K562 (cell line): ENCODE measurements around the gene ZW10. TPM values are rescaled to one million over a fixed set of nuclear protein-coding genes. Genes with fewer than 3 reads are reported as not detected.
A peak's percentile ranks its signal among the peaks of the same experiment; 100 is the strongest.

Source experiments
- CBX8 ChIP-seq: fragments of 200-600 bp; sonication (generic); IDR thresholded peaks from 2 replicates; pipeline ENCODE4 v1.6.1; 2012; ENCODE audit warnings: borderline replicate concordance, mixed run types, low read depth, mild to moderate bottlenecking, moderate library complexity, mixed read lengths, low read length, control low read depth, inconsistent platforms; ENCODE audit not compliant: poor library complexity, severe bottlenecking; ENCODE audit errors: extremely low read depth
- CHCHD3 ChIP-seq: fragments of 250-450 bp; sonication (Bioruptor Pico); IDR thresholded peaks from 2 replicates; pipeline ENCODE4 v2.1.2; 2022; ENCODE audit warnings: mild to moderate bottlenecking
- DACH1 ChIP-seq: fragments of 450-650 bp; IDR thresholded peaks from 2 replicates; pipeline ENCODE4 v1.6.1; 2018; ENCODE audit not compliant: partially characterized antibody
- HDAC2 ChIP-seq: fragments of 450-650 bp; IDR thresholded peaks from 2 replicates; pipeline ENCODE4 v1.6.1; 2016; ENCODE audit warnings: mild to moderate bottlenecking
- HDAC3 ChIP-seq: fragments of 450-650 bp; IDR thresholded peaks from 2 replicates; pipeline ENCODE4 v1.6.1; 2018; ENCODE audit warnings: borderline replicate concordance, mild to moderate bottlenecking, moderate library complexity; ENCODE audit not compliant: partially characterized antibody
- HEY1 ChIP-seq: fragments of 250-450 bp; sonication (Bioruptor Pico); IDR thresholded peaks from 2 replicates; pipeline ENCODE4 v1.5.0; 2020; ENCODE audit warnings: mild to moderate bottlenecking, moderate library complexity, borderline replicate concordance
- HMGN3 ChIP-seq: IDR thresholded peaks from 2 replicates; pipeline ENCODE4 v1.6.1; 2011; ENCODE audit warnings: borderline replicate concordance, low read depth, mild to moderate bottlenecking, mixed read lengths, low read length; ENCODE audit not compliant: insufficient read length; ENCODE audit errors: extremely low read depth
- KLF16 ChIP-seq: IDR thresholded peaks from 2 replicates; pipeline ENCODE4 v1.6.1; 2016; ENCODE audit warnings: antibody characterized with exemption
- LARP7 ChIP-seq: fragments of 450-650 bp; IDR thresholded peaks from 2 replicates; pipeline ENCODE4 v1.6.1; 2016
- SLC30A9 ChIP-seq: fragments of 250-450 bp; sonication (Bioruptor Pico); IDR thresholded peaks from 2 replicates; pipeline ENCODE4 v1.8.0; 2022; ENCODE audit warnings: mild to moderate bottlenecking, moderate library complexity
- SRF ChIP-seq, 2 experiments: fragments of 250-450, 450-650 bp in 1 of 2; sonication (Bioruptor Pico) in 1 of 2; sonication (generic) in 1 of 2; formaldehyde crosslinking; IDR thresholded peaks; 2 replicates each; pipeline versions ENCODE4 v1.5.0 to v1.5.1; 2020 to 2022; ENCODE audit warnings: mild to moderate bottlenecking in 1 of 2, missing genetic modification reagents in 1 of 2
- SRSF3 ChIP-seq: fragments of 200-400 bp; formaldehyde crosslinking; IDR thresholded peaks from 2 replicates; pipeline ENCODE4 v1.6.1; 2016; ENCODE audit warnings: mild to moderate bottlenecking, low read length, moderate library complexity; ENCODE audit not compliant: insufficient read depth
- STAT5A ChIP-seq: IDR thresholded peaks from 2 replicates; pipeline ENCODE4 v1.6.1; 2012; ENCODE audit warnings: low read length, inconsistent platforms, borderline replicate concordance
- TCF15 ChIP-seq: fragments of 250-450 bp; sonication (Bioruptor Pico); IDR thresholded peaks from 2 replicates; pipeline ENCODE4 v1.8.0; 2022; ENCODE audit warnings: moderate library complexity, mild to moderate bottlenecking, inconsistent platforms
- ZNF232 ChIP-seq: sonication (generic); formaldehyde crosslinking; IDR thresholded peaks from 2 replicates; pipeline ENCODE4 v1.8.0; 2022; ENCODE audit warnings: mild to moderate bottlenecking, missing genetic modification reagents
- ZNF239 ChIP-seq: fragments of 250-450 bp; sonication (Bioruptor Pico); IDR thresholded peaks from 2 replicates; pipeline ENCODE4 v1.4.0; 2020; ENCODE audit warnings: mild to moderate bottlenecking
- polyA plus RNA-seq, 8 experiments: library from polyadenylated mRNA; depleted of rRNA in 4 of 8; stranded (reverse) in 5 of 8; unstranded in 3 of 8; fragments of >200 nt; fragmentation: Nextera tagmentation in 2 of 8; fragmentation: Illumina TruSeq in 1 of 8; extraction: Ambion mirVana in 2 of 8; extraction: Trizol in 1 of 8; gene quantifications; 2 replicates each; pipeline versions ENCODE4 v1.2.1 to v1.2.3, GENCODE V29; 2011 to 2014; ENCODE audit warnings: inconsistent platforms in 1 of 8, missing spikeins in 1 of 8
- total RNA-seq, 7 experiments: library from RNA; depleted of rRNA in 6 of 7; stranded (reverse); fragments of >200 nt in 6 of 7; fragmentation: Illumina TruSeq in 2 of 7; extraction: Trizol in 2 of 7; gene quantifications; 2 replicates each; pipeline versions ENCODE4 v1.2.1 to v1.2.3, GENCODE V29; 2011 to 2021; ENCODE audit warnings: low replicate concordance in 1 of 7
- TF ChIP-seq, protein P1 (sequence below): sonication (generic); IDR thresholded peaks from 2 replicates; pipeline ENCODE4 v1.6.1; 2016
- TF ChIP-seq, protein P2 (sequence below), 2 experiments: IDR thresholded peaks; 2 replicates each; pipeline ENCODE4 v1.6.1; 2011; ENCODE audit warnings: borderline replicate concordance in 1 of 2, control low read depth in 1 of 2, low read depth in 1 of 2, low read length in 1 of 2, mild to moderate bottlenecking in 1 of 2, mixed read lengths in 1 of 2, moderate library complexity in 1 of 2; ENCODE audit not compliant: insufficient read depth in 1 of 2, insufficient read length in 1 of 2, poor library complexity in 1 of 2, severe bottlenecking in 1 of 2; ENCODE audit errors: extremely low read depth in 1 of 2

Gene ZW10
- total and polyA plus RNA-seq, 9 of the 15 experiments (the other 6 are each of a cell fraction or from before 2014, with no cell fraction given): 9.4 to 37.7 (median 25.0) TPM

DNA sequence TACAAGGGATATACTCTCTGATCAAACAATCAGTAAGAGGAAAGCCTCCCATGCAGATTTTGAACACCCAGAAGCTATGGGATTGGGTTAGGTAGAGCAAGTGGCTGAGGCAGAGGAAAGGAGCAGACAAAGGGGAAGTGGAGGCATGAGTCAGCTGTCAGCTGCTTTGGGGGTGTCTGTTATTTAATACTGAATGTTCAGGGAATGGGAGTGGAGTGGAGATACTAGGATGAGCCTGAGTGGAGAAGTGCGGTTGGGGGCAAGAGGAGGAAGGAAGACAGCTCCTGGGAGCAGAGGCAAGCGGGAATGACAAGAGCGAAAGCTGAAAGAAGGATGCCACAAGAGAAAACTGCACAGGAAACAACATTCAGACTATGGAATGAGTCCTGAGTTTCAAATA, 44.7 kb downstream of the ZW10 start (continued):
- TF ChIP-seq CHCHD3 (CRISPR knock-in tag): no peak
- TF ChIP-seq SLC30A9: no peak
- TF ChIP-seq HMGN3: no peak
- TF ChIP-seq ZNF232 (CRISPR knock-in tag): no peak
- TF ChIP-seq LARP7: peak; percentile 44; the same call in 1 of the 2 replicates
- TF ChIP-seq HDAC3: no peak
- TF ChIP-seq, protein P1, sequence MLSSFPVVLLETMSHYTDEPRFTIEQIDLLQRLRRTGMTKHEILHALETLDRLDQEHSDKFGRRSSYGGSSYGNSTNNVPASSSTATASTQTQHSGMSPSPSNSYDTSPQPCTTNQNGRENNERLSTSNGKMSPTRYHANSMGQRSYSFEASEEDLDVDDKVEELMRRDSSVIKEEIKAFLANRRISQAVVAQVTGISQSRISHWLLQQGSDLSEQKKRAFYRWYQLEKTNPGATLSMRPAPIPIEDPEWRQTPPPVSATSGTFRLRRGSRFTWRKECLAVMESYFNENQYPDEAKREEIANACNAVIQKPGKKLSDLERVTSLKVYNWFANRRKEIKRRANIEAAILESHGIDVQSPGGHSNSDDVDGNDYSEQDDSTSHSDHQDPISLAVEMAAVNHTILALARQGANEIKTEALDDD: no peak
- TF ChIP-seq STAT5A: no peak
- TF ChIP-seq SRF (CRISPR knock-in tag; IDR thresholded peaks at IDR 0.05): no peak
- TF ChIP-seq KLF16: no peak
- TF ChIP-seq ZNF239: no peak
- TF ChIP-seq, protein P2, sequence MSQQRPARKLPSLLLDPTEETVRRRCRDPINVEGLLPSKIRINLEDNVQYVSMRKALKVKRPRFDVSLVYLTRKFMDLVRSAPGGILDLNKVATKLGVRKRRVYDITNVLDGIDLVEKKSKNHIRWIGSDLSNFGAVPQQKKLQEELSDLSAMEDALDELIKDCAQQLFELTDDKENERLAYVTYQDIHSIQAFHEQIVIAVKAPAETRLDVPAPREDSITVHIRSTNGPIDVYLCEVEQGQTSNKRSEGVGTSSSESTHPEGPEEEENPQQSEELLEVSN (IDR thresholded peaks at IDR 0.05; ENCODE audit: borderline replicate concordance in 1 of 2, extremely low read depth in 1 of 2, insufficient read depth in 1 of 2, insufficient read length in 1 of 2, low read depth in 1 of 2, low read length in 1 of 2, poor library complexity in 1 of 2, severe bottlenecking in 1 of 2): no peak
- TF ChIP-seq HEY1: no peak
- TF ChIP-seq SRSF3: no peak
- no peak for TF ChIP-seq DACH1
- no peak for TF ChIP-seq HDAC2
- no peak for TF ChIP-seq CBX8
- TF ChIP-seq TCF15: no peak
